ENCODE data around the gene GDAP2. TPM values are rescaled to one million over a fixed set of nuclear protein-coding genes. Genes with fewer than 3 reads are reported as not detected.
A peak's percentile ranks its signal among the peaks of the same experiment; 100 is the strongest.
"Not testable (repeated sequence)": the region's sequence is repeated elsewhere in the genome, so short reads cannot be mapped to it uniquely, and the experiment has no call there.

The GDAP2 gene
- total RNA-seq, 2 experiments from 2014 or later: 19.1 to 20.8 TPM

- no peak for DNase-seq
- CTCF ChIA-PET: interaction anchor here (1.2 kb wide), 1 partner anchor 35 kb away, joined by 4 read pairs; no protein-coding TSS in a partner anchor
- Mint-ChIP-seq H3K9me3 (no peaks in the 10 kb centered on the region), H3K36me3 (peaks cover 24% of the 10 kb centered on the region), H3K4me1 (ENCODE audit: low read depth) (peaks cover 48% of the 10 kb centered on the region), H3K27me3 (no peaks in the 10 kb centered on the region), H3K27ac (peak overlapping the region; percentile 86), H3K4me3 (peak overlapping the region; percentile 96)
- intact Hi-C loops (cut with micrococcal nuclease): no loop called here
- POLR2A ChIA-PET: interaction anchor here (1.1 kb wide), 1 partner anchor 20 kb away, joined by 3 read pairs; no protein-coding TSS in a partner anchor
Observed at GRCh38 chr1:117930484-117930883, 1.1 kb upstream of the GDAP2 start.

- no peak for DNase-seq
- Mint-ChIP-seq H3K36me3 (peaks cover 24% of the 10 kb centered on the region), H3K4me3 (peak overlapping the region; percentile 96), H3K4me1 (ENCODE audit: low read depth) (peaks cover 48% of the 10 kb centered on the region), H3K27ac (peak overlapping the region; percentile 86), H3K27me3 (no peaks in the 10 kb centered on the region), H3K9me3 (no peaks in the 10 kb centered on the region)
- intact Hi-C loops (cut with micrococcal nuclease): no loop called here
- POLR2A ChIA-PET: interaction anchor here (1.1 kb wide), 1 partner anchor 20 kb away, joined by 3 read pairs; no protein-coding TSS in a partner anchor
- CTCF ChIA-PET: interaction anchor here (1.2 kb wide), 1 partner anchor 35 kb away, joined by 4 read pairs; no protein-coding TSS in a partner anchor
Observed at GRCh38 chr1:117930173-117930447, 689 bp upstream of the GDAP2 start.

DNA sequence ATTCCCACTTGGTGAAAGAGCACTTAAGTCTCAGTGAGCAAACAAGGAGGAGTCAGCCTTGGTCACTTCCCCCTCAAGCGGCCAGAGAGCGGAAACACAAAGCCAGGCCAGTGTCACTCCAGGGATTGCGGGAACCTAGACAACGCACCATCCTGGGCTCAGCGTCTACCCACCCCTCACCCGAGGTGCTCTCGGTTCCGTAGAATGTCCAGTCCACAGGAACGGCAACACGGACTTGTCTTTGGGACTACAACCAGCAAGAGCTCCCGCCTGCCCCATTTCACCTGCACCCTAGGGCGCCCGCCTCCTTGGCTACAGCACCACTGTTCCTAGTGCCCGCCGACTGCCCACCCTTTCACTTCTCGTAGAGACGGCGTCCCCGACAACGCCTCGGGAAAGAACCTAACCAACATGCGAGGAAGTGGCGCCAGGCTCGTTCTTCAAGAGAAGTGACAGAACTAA is 509 bp downstream of the GDAP2 start:
- peak; percentile 57 for DNase-seq
- H3K4me1 Mint-ChIP-seq (ENCODE audit: low read depth): peaks cover 48% of the 10 kb centered on the region
- no peaks in the 10 kb centered on the region for H3K27me3 Mint-ChIP-seq
- intact Hi-C loops (cut with micrococcal nuclease): loop anchor here (1.0 to 10.0 kb wide), 4 partner anchors 34 to 1211 kb away; partner anchors contain the start of genes MAN1A2, TENT5C and WARS2
- peak overlapping the region; percentile 96 for H3K4me3 Mint-ChIP-seq
- CTCF ChIA-PET: interaction anchor here (1.0 to 1.3 kb wide), 3 partner anchors 33 to 395 kb away, joined by 3 to 9 read pairs (median 6); no protein-coding TSS in a partner anchor
- H3K27ac Mint-ChIP-seq: peak overlapping the region; percentile 86
- H3K9me3 Mint-ChIP-seq: no peaks in the 10 kb centered on the region
- POLR2A ChIA-PET: interaction anchor here (0.9 kb wide), 1 partner anchor 14 kb away, joined by 6 read pairs; no protein-coding TSS in a partner anchor
- H3K36me3 Mint-ChIP-seq: peaks cover 23% of the 10 kb centered on the region

DNA sequence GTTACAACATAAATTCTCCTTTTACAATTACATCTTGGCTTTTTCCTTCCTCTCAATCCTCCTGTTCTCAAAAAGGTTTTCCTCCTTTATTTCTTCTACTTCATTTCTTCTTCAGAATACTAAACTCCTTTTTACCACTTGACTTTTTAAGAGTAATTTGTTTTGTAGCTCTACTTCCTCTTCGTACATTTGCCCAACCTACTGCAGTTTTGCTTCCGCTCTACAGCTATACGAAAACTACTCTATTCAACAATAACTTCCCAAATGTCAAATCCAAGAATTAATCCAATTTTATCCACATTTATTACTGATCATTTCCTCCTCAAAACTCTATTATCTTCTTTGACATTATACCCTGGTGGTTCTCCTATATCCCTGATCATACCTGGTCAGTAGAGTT is 3.4 kb downstream of the GDAP2 start:
- no peak overlapping the region for H3K27ac Mint-ChIP-seq

GRCh38 chr1:117922717-117923116 is 6.7 kb downstream of the GDAP2 start:
- POLR2A ChIA-PET; H3K27me3 Mint-ChIP-seq; CTCF ChIA-PET; H3K27ac Mint-ChIP-seq; H3K4me1 Mint-ChIP-seq (ENCODE audit: low read depth); H3K4me3 Mint-ChIP-seq; H3K9me3 Mint-ChIP-seq; DNase-seq: not testable (repeated sequence)
- peaks cover 15% of the 10 kb centered on the region for H3K36me3 Mint-ChIP-seq
- intact Hi-C loops (cut with micrococcal nuclease): loop anchor here (10.0 kb wide), 2 partner anchors 318 to 558 kb away; partner anchors contain the start of genes MAN1A2 and TENT5C

More for the DNA sequence above, 3.4 kb downstream of the GDAP2 start:
- H3K4me3 Mint-ChIP-seq: no peak overlapping the region
- ChIA-PET CTCF (interaction anchor here (1.0 to 1.8 kb wide), 2 partner anchors 30 to 32 kb away, joined by 3 to 5 read pairs; no protein-coding TSS in a partner anchor), POLR2A (no interaction called here)
- H3K27me3 Mint-ChIP-seq: no peaks in the 10 kb centered on the region
- peaks cover 11% of the 10 kb centered on the region for H3K36me3 Mint-ChIP-seq
- no peak for DNase-seq
- H3K9me3 Mint-ChIP-seq: no peaks in the 10 kb centered on the region
- peaks cover 27% of the 10 kb centered on the region for H3K4me1 Mint-ChIP-seq (ENCODE audit: low read depth)
- intact Hi-C loops (cut with micrococcal nuclease): loop anchor here (10.0 kb wide), 2 partner anchors 321 to 561 kb away; partner anchors contain the start of genes MAN1A2 and TENT5C

GRCh38 chr1:117921991-117922390 is 7.4 kb downstream of the GDAP2 start:
- no peak for DNase-seq
- Mint-ChIP-seq H3K4me1 (ENCODE audit: low read depth) (peaks cover 5% of the 10 kb centered on the region), H3K9me3 (no peaks in the 10 kb centered on the region), H3K27ac (no peak overlapping the region), H3K36me3 (peaks cover 20% of the 10 kb centered on the region), H3K27me3 (no peaks in the 10 kb centered on the region), H3K4me3 (no peak overlapping the region)
- CTCF ChIA-PET: no interaction called here
- POLR2A ChIA-PET: interaction anchor here (0.6 kb wide), 1 partner anchor 785 kb away, joined by 3 read pairs; no protein-coding TSS in a partner anchor
- intact Hi-C loops (cut with micrococcal nuclease): loop anchor here (10.0 kb wide), 2 partner anchors 317 to 557 kb away; partner anchors contain the start of genes MAN1A2 and TENT5C

DNA sequence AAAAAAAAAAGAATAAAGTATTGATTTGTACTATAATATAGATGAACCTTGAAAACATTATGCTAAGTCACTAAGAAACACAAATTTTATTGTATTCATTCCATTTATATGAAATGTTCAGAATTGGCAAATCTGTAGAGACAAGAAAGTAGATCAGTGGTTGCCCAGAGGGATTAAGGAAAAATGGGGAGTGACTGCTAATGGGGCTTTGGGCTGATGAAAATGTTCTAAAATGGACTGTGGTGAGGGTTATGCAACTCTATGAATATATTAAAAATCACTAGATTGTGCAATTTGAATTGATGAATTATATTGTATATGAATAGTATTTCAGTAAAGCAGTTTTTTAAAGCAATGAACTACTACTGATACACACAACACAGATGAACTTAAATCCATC is 10.0 kb downstream of the GDAP2 start:
- Mint-ChIP-seq H3K27ac (no peak overlapping the region), H3K4me1 (ENCODE audit: low read depth) (no peaks in the 10 kb centered on the region), H3K4me3 (no peak overlapping the region), H3K9me3 (no peaks in the 10 kb centered on the region), H3K36me3 (peaks cover 37% of the 10 kb centered on the region), H3K27me3 (no peaks in the 10 kb centered on the region)
- CTCF ChIA-PET: interaction anchor here (1.0 kb wide), 1 partner anchor 9 kb away, joined by 3 read pairs; no protein-coding TSS in a partner anchor
- POLR2A ChIA-PET: no interaction called here
- intact Hi-C loops (cut with micrococcal nuclease): no loop called here
- DNase-seq: no peak

DNA sequence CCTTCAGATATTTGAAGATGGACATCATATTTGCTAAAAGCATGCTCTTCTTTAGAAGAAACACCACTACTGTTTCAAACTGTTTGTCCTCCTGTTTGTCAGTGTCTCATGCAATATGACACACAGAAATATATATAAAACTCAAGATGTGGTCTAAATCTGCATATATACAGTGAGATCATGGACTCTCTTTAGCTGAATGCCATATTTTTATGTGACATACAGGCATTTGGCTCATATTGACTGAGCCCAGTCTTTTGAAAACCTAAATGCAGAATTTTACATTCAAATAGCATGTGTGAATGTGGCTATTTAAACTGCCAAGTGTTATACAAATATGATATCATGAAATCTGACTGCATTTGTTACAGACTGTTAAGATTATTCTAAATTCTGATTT is 18.4 kb downstream of the GDAP2 start:
- H3K27ac Mint-ChIP-seq: no peak overlapping the region
- no peak overlapping the region for H3K4me3 Mint-ChIP-seq
- peaks cover 2% of the 10 kb centered on the region for H3K4me1 Mint-ChIP-seq (ENCODE audit: low read depth)
- ChIA-PET POLR2A (no interaction called here), CTCF (interaction anchor here (0.6 to 5.8 kb wide), 2 partner anchors 16 kb away, joined by 3 to 38 read pairs; no protein-coding TSS in a partner anchor)
- DNase-seq: no peak
- intact Hi-C loops (cut with micrococcal nuclease): no loop called here
- peaks cover 35% of the 10 kb centered on the region for H3K36me3 Mint-ChIP-seq
- H3K27me3 Mint-ChIP-seq: no peaks in the 10 kb centered on the region
- H3K9me3 Mint-ChIP-seq: no peaks in the 10 kb centered on the region

DNA sequence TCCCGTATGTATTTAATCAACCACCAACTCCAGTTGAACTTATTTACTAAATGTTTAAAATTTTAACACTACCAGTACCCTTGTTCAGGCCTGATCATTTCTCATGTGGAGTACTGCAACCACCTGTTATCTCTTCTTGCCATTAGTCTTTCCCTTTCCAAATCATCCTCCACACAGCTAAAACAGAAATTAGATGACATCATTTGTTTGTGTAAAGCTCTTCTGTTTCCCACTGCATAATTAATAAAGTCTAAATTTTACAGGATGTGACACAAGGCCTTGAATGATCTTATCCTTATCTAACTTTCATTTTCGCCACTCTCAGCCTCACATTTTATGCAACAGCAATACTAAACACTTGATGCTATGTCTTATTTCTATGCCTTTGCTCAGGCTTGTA is 24.4 kb downstream of the GDAP2 start:
- no peak for DNase-seq
- Mint-ChIP-seq H3K27me3 (no peaks in the 10 kb centered on the region), H3K4me1 (ENCODE audit: low read depth) (peaks cover 3% of the 10 kb centered on the region), H3K36me3 (peaks cover 28% of the 10 kb centered on the region), H3K4me3 (no peak overlapping the region), H3K9me3 (no peaks in the 10 kb centered on the region), H3K27ac (no peak overlapping the region)
- intact Hi-C loops (cut with micrococcal nuclease): no loop called here
- POLR2A ChIA-PET: no interaction called here
- CTCF ChIA-PET: interaction anchor here (5.8 kb wide), 1 partner anchor 10 kb away, joined by 38 read pairs; no protein-coding TSS in a partner anchor

- Mint-ChIP-seq H3K4me1 (ENCODE audit: low read depth) (peaks cover 4% of the 10 kb centered on the region), H3K4me3 (no peak overlapping the region), H3K27me3 (no peaks in the 10 kb centered on the region), H3K36me3 (peaks cover 28% of the 10 kb centered on the region), H3K9me3 (no peaks in the 10 kb centered on the region), H3K27ac (no peak overlapping the region)
- POLR2A ChIA-PET: no interaction called here
- CTCF ChIA-PET: no interaction called here
- intact Hi-C loops (cut with micrococcal nuclease): no loop called here
- no peak for DNase-seq
Observed at GRCh38 chr1:117904485-117904884, 24.9 kb downstream of the GDAP2 start.

DNA sequence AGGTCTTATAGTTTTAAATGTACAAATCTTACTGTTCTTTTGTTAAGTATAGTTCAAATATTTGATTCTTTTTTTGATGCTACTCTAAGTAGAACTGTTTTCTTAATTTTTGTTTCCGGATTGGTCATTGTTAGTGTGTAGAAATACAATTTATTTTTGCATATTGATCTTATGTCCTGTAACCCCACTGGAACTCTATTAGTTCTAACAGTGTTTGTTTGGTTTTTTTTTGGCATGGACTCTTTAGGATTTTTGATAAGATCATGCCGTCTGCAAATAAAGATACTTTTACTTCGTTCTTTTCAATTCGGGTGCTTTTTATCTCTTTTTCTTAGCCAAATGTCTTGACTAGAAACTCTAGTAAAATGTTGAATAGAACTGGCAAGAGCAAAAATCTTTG is 26.5 kb downstream of the GDAP2 start:
- DNase-seq: no peak
- H3K9me3 Mint-ChIP-seq: no peaks in the 10 kb centered on the region
- intact Hi-C loops (cut with micrococcal nuclease): no loop called here
- ChIA-PET POLR2A (no interaction called here), CTCF (interaction anchor here (1.1 kb wide), 1 partner anchor 148 kb away, joined by 4 read pairs; no protein-coding TSS in a partner anchor)
- H3K36me3 Mint-ChIP-seq: peaks cover 32% of the 10 kb centered on the region
- H3K4me1 Mint-ChIP-seq (ENCODE audit: low read depth): peaks cover 4% of the 10 kb centered on the region
- H3K27me3 Mint-ChIP-seq: no peaks in the 10 kb centered on the region
- H3K4me3 Mint-ChIP-seq: no peak overlapping the region
- no peak overlapping the region for H3K27ac Mint-ChIP-seq

GRCh38 chr1:117899801-117900200 is 29.6 kb downstream of the GDAP2 start:
- H3K27me3 Mint-ChIP-seq: no peaks in the 10 kb centered on the region
- POLR2A ChIA-PET: no interaction called here
- intact Hi-C loops (cut with micrococcal nuclease): loop anchor here (5.0 kb wide), 1 partner anchor 238 kb away; no protein-coding TSS in a partner anchor
- H3K4me1 Mint-ChIP-seq (ENCODE audit: low read depth): peaks cover 4% of the 10 kb centered on the region
- CTCF ChIA-PET: no interaction called here
- H3K27ac Mint-ChIP-seq: no peak overlapping the region
- no peaks in the 10 kb centered on the region for H3K9me3 Mint-ChIP-seq
- DNase-seq: no peak
- H3K36me3 Mint-ChIP-seq: peaks cover 26% of the 10 kb centered on the region
- H3K4me3 Mint-ChIP-seq: no peak overlapping the region
